Mammary epithelial cell (primary cell): ENCODE results near the gene MYH7.

ENCODE experiments used
- EZH2 ChIP-seq: IDR thresholded peaks from 2 replicates; pipeline ENCODE4 v1.6.1; 2012; ENCODE audit warnings: low read length, inconsistent platforms, borderline replicate concordance
- TF ChIP-seq, protein P1 (sequence below), 2 donors: IDR thresholded peaks in 1 of 2; conservative IDR thresholded peaks in 1 of 2; 2 replicates each; pipeline ENCODE4 v1.5.1; 2011 to 2012; ENCODE audit warnings: inconsistent platforms in 2 of 2, low read length in 2 of 2, mild to moderate bottlenecking in 2 of 2, control low read depth in 1 of 2, low read depth in 1 of 2; ENCODE audit not compliant: insufficient read depth in 1 of 2; ENCODE audit errors: extremely low read depth in 1 of 2

- TF ChIP-seq, protein P1, sequence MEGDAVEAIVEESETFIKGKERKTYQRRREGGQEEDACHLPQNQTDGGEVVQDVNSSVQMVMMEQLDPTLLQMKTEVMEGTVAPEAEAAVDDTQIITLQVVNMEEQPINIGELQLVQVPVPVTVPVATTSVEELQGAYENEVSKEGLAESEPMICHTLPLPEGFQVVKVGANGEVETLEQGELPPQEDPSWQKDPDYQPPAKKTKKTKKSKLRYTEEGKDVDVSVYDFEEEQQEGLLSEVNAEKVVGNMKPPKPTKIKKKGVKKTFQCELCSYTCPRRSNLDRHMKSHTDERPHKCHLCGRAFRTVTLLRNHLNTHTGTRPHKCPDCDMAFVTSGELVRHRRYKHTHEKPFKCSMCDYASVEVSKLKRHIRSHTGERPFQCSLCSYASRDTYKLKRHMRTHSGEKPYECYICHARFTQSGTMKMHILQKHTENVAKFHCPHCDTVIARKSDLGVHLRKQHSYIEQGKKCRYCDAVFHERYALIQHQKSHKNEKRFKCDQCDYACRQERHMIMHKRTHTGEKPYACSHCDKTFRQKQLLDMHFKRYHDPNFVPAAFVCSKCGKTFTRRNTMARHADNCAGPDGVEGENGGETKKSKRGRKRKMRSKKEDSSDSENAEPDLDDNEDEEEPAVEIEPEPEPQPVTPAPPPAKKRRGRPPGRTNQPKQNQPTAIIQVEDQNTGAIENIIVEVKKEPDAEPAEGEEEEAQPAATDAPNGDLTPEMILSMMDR (conservative IDR thresholded peaks at IDR 0.05 in 1 of 2, IDR thresholded peaks at IDR 0.05 in 1 of 2; ENCODE audit: extremely low read depth in 1 of 2, insufficient read depth in 1 of 2, low read depth in 1 of 2, low read length in 2 of 2) = no peak
- TF ChIP-seq EZH2 = no peak
Observed at GRCh38 chr14:23470947-23471346, 35.5 kb upstream of the MYH7 start.
